ENCODE data around the gene TRIP4. TPM values are rescaled to one million over a fixed set of nuclear protein-coding genes. Genes with fewer than 3 reads are reported as not detected.

TRIP4 gene
- total RNA-seq, 1 donor from 2014 or later, result 12.0 TPM

- H3K36me3 ChIP-seq (ENCODE audit: control insufficient read depth in 3 of 3, insufficient read depth in 3 of 3, low read length in 3 of 3), result peaks cover 9 to 14% (median 10%) of the 10 kb centered on the region in 3 donors
- no peak overlapping the region for H3K9ac ChIP-seq (ENCODE audit: low read depth in 1 of 3, low read length in 3 of 3)
- H3K9me3 ChIP-seq (ENCODE audit: control insufficient read depth in 3 of 3, low read length in 3 of 3), result no peaks in the 10 kb centered on the region
- no peaks in the 10 kb centered on the region for H3K27me3 ChIP-seq (ENCODE audit: control insufficient read depth in 3 of 3, insufficient read depth in 3 of 3, low read length in 3 of 3)
- H3K4me1 ChIP-seq (ENCODE audit: control insufficient read depth in 3 of 3, insufficient read depth in 3 of 3, low read length in 3 of 3), result peaks cover 18 to 27% (median 23%) of the 10 kb centered on the region in 3 donors
- H3K27ac ChIP-seq (ENCODE audit: low read depth, low read length), result no peak overlapping the region
- H3K4me3 ChIP-seq (ENCODE audit: low read length in 3 of 3), result no peak overlapping the region
Observed at GRCh38 chr15:64501396-64501715, 113.7 kb downstream of the TRIP4 start.

- Histone ChIP-seq H3K4me1 (ENCODE audit: control insufficient read depth in 3 of 3, insufficient read depth in 3 of 3, low read length in 3 of 3) (peaks cover 18 to 29% (median 23%) of the 10 kb centered on the region in 3 donors), H3K9ac (ENCODE audit: low read depth in 1 of 3, low read length in 3 of 3) (no peak overlapping the region), H3K27me3 (ENCODE audit: control insufficient read depth in 3 of 3, insufficient read depth in 3 of 3, low read length in 3 of 3) (no peaks in the 10 kb centered on the region), H3K36me3 (ENCODE audit: control insufficient read depth in 3 of 3, insufficient read depth in 3 of 3, low read length in 3 of 3) (peaks cover 9 to 14% (median 10%) of the 10 kb centered on the region in 3 donors), H3K27ac (ENCODE audit: low read depth, low read length) (no peak overlapping the region), H3K9me3 (ENCODE audit: control insufficient read depth in 3 of 3, low read length in 3 of 3) (no peaks in the 10 kb centered on the region), H3K4me3 (ENCODE audit: low read length in 3 of 3) (no peak overlapping the region)
Observed at GRCh38 chr15:64502151-64502550, 114.5 kb downstream of the TRIP4 start.

- Histone ChIP-seq H3K4me1 (ENCODE audit: control insufficient read depth in 3 of 3, insufficient read depth in 3 of 3, low read length in 3 of 3) (peaks cover 18 to 33% (median 23%) of the 10 kb centered on the region in 3 donors), H3K36me3 (ENCODE audit: control insufficient read depth in 3 of 3, insufficient read depth in 3 of 3, low read length in 3 of 3) (peaks cover 9 to 14% (median 10%) of the 10 kb centered on the region in 3 donors), H3K9ac (ENCODE audit: low read depth in 1 of 3, low read length in 3 of 3) (no peak overlapping the region), H3K4me3 (ENCODE audit: low read length in 3 of 3) (no peak overlapping the region), H3K27ac (ENCODE audit: low read depth, low read length) (peak overlapping the region; percentile 54), H3K27me3 (ENCODE audit: control insufficient read depth in 3 of 3, insufficient read depth in 3 of 3, low read length in 3 of 3) (no peaks in the 10 kb centered on the region), H3K9me3 (ENCODE audit: control insufficient read depth in 3 of 3, low read length in 3 of 3) (no peaks in the 10 kb centered on the region)
Observed at GRCh38 chr15:64502551-64502950, 114.9 kb downstream of the TRIP4 start.

- Histone ChIP-seq H3K27ac (ENCODE audit: low read depth, low read length) (peak overlapping the region; percentile 54), H3K27me3 (ENCODE audit: control insufficient read depth in 3 of 3, insufficient read depth in 3 of 3, low read length in 3 of 3) (no peaks in the 10 kb centered on the region), H3K9ac (ENCODE audit: low read depth in 1 of 3, low read length in 3 of 3) (no peak overlapping the region), H3K4me1 (ENCODE audit: control insufficient read depth in 3 of 3, insufficient read depth in 3 of 3, low read length in 3 of 3) (peaks cover 18 to 34% (median 23%) of the 10 kb centered on the region in 3 donors), H3K9me3 (ENCODE audit: control insufficient read depth in 3 of 3, low read length in 3 of 3) (no peaks in the 10 kb centered on the region), H3K36me3 (ENCODE audit: control insufficient read depth in 3 of 3, insufficient read depth in 3 of 3, low read length in 3 of 3) (peaks cover 9 to 14% (median 10%) of the 10 kb centered on the region in 3 donors), H3K4me3 (ENCODE audit: low read length in 3 of 3) (no peak overlapping the region)
Observed at GRCh38 chr15:64503197-64503596, 115.6 kb downstream of the TRIP4 start.

- no peaks in the 10 kb centered on the region for H3K27me3 ChIP-seq (ENCODE audit: control insufficient read depth in 3 of 3, insufficient read depth in 3 of 3, low read length in 3 of 3)
- H3K4me3 ChIP-seq (ENCODE audit: low read length in 3 of 3), result no peak overlapping the region
- H3K9ac ChIP-seq (ENCODE audit: low read depth in 1 of 3, low read length in 3 of 3), result peak overlapping the region in 1 of 3 donors; percentile 30
- H3K36me3 ChIP-seq (ENCODE audit: control insufficient read depth in 3 of 3, insufficient read depth in 3 of 3, low read length in 3 of 3), result peaks cover 9 to 14% (median 10%) of the 10 kb centered on the region in 3 donors
- no peaks in the 10 kb centered on the region for H3K9me3 ChIP-seq (ENCODE audit: control insufficient read depth in 3 of 3, low read length in 3 of 3)
- peak overlapping the region; percentile 30 for H3K27ac ChIP-seq (ENCODE audit: low read depth, low read length)
- peaks cover 18 to 34% (median 23%) of the 10 kb centered on the region in 3 donors for H3K4me1 ChIP-seq (ENCODE audit: control insufficient read depth in 3 of 3, insufficient read depth in 3 of 3, low read length in 3 of 3)
Observed at GRCh38 chr15:64503640-64504039, 116.0 kb downstream of the TRIP4 start.

Small RNA genes lying within 50 kb of the gene (small RNA-seq; reads per million reads assigned to genes)
- gene RF00019, result not detected
- not detected for gene RF00554

Other genes with a start within 250 kb of the TRIP4 start
- gene SNX22, start 236.1 kb upstream of the TRIP4 start, total RNA-seq, result 1.0 TPM
- gene PPIB, start 224.8 kb upstream of the TRIP4 start, total RNA-seq, result 199 TPM
- gene CSNK1G1, start 31.7 kb upstream of the TRIP4 start, total RNA-seq, result 26.6 TPM
- 12.0 TPM for gene PCLAF, start 6.4 kb upstream of the TRIP4 start, total RNA-seq
- gene ZNF609, start 72.7 kb downstream of the TRIP4 start, total RNA-seq, result 13.6 TPM